ENCODE measurements around the gene SFTPD. TPM values are rescaled to one million over a fixed set of nuclear protein-coding genes. Genes with fewer than 3 reads are reported as not detected.

The SFTPD gene
- total and polyA plus RNA-seq, 10 donors: 0.15 to 0.33 (median 0.19) TPM; not detected in 7

DNA sequence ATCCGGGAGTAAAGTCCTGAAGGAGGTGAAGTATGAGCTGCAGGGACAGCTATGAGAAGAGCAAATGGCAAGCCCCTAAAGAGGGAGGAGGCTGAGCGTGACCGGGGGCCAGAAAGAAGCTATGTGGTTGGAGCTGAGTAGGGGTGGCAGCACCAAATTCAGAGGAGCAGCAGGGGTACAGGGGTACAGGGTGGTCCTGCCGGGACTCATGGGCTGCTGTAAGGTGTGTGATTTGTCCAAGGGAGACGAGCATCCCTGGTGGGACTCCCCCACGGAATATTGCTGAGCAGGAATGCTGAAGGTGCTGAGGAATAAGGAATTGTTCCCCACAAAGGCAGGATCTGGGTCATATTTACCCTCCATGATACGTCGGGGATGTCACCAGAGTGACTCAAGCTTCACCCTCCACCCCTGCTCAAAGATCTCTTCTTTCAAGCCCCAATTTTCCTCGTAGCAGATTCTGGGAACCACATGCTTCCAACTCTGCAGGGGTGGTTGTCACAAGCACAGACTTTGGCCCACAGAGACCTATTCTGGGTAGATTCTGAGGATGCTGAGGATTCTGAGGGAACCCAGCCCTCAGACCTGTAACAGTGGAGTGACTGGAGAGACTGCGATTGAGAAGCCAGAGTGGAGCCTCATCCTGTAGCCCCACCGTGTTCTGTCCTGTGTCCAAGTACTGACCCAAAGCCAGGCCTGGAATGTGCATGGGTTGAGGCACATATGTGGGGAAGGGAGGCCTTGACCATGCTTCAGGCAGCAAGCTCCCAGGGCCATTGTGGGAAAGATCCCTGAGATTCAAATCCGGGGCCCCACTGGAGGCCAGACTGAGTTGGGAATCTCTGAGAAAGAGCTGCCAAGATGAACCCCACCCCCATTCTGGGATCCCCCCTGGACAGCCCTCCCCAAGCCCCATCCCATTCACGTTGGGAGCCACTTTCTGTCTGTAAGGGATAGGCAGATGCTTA lies 4.2 kb downstream of the SFTPD start:
- WGBS, 5 donors: 81 to 86% (median 83%) methylated on average over 12 to 13 of the region's 13 CpGs
- peaks cover 0 to 5% (median 2%) of the 10 kb centered on the region in 6 donors for H3K4me1 ChIP-seq

DNA sequence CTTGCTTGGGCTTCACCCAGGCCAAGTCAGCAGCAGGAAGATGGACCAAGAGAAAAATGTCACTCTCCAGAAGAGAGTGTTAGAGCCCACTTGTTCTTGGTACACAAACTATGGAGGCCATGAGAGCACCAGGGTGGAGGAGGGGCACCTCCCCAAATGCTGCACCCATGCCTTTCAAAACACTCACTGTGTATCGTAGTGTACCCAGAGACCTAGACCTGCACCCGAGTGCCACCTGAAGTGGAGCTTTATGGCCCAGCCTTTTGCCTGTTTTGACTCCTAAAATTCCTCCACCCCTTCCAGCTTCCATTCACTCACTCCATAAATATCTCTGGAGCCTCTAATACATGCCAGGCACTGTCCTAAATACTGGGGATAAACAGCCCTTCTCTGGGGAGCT lies 5.0 kb downstream of the SFTPD start:
- DNase-seq: no peak
- Histone ChIP-seq H3K9me3 (no peaks in the 10 kb centered on the region), H3K4me3 (no peak overlapping the region), H3K36me3 (no peaks in the 10 kb centered on the region), H3K27me3 (replicated peaks in 1 of 7) (peaks cover 0 to 3% (median 0%) of the 10 kb centered on the region in 7 donors), H3K4me1 (peaks cover 0 to 13% (median 10%) of the 10 kb centered on the region in 6 donors), H3K27ac (no peak overlapping the region)
- TF ChIP-seq POLR2A (IDR thresholded peaks at IDR 0.05) (no peak), POLR2AphosphoS5 (IDR thresholded peaks at IDR 0.05) (no peak)
- TF ChIP-seq, protein P1, sequence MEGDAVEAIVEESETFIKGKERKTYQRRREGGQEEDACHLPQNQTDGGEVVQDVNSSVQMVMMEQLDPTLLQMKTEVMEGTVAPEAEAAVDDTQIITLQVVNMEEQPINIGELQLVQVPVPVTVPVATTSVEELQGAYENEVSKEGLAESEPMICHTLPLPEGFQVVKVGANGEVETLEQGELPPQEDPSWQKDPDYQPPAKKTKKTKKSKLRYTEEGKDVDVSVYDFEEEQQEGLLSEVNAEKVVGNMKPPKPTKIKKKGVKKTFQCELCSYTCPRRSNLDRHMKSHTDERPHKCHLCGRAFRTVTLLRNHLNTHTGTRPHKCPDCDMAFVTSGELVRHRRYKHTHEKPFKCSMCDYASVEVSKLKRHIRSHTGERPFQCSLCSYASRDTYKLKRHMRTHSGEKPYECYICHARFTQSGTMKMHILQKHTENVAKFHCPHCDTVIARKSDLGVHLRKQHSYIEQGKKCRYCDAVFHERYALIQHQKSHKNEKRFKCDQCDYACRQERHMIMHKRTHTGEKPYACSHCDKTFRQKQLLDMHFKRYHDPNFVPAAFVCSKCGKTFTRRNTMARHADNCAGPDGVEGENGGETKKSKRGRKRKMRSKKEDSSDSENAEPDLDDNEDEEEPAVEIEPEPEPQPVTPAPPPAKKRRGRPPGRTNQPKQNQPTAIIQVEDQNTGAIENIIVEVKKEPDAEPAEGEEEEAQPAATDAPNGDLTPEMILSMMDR (IDR thresholded peaks at IDR 0.05 in 8 of 11, conservative IDR thresholded peaks at IDR 0.05 in 3 of 11): no peak
- intact Hi-C loops (cut with DNase I; ENCODE audit: low total_unique reads): no loop called here
- 70 to 96% (median 94%) methylated on average over 2 of the region's 2 CpGs for WGBS, 5 donors

More for the DNA sequence above, 4.2 kb downstream of the SFTPD start:
- DNase-seq: no peak
- TF ChIP-seq, protein P1 (IDR thresholded peaks at IDR 0.05 in 8 of 11, conservative IDR thresholded peaks at IDR 0.05 in 3 of 11): no peak
- no peak for TF ChIP-seq POLR2AphosphoS5 (IDR thresholded peaks at IDR 0.05)
- TF ChIP-seq POLR2A (IDR thresholded peaks at IDR 0.05): no peak
- H3K4me3 ChIP-seq: no peak overlapping the region
- no peak overlapping the region for H3K27ac ChIP-seq
- peaks cover 0 to 3% (median 0%) of the 10 kb centered on the region in 7 donors for H3K27me3 ChIP-seq (replicated peaks in 1 of 7)
- intact Hi-C loops (cut with DNase I; ENCODE audit: low total_unique reads): no loop called here
- no peaks in the 10 kb centered on the region for H3K9me3 ChIP-seq
- H3K36me3 ChIP-seq: no peaks in the 10 kb centered on the region

DNA sequence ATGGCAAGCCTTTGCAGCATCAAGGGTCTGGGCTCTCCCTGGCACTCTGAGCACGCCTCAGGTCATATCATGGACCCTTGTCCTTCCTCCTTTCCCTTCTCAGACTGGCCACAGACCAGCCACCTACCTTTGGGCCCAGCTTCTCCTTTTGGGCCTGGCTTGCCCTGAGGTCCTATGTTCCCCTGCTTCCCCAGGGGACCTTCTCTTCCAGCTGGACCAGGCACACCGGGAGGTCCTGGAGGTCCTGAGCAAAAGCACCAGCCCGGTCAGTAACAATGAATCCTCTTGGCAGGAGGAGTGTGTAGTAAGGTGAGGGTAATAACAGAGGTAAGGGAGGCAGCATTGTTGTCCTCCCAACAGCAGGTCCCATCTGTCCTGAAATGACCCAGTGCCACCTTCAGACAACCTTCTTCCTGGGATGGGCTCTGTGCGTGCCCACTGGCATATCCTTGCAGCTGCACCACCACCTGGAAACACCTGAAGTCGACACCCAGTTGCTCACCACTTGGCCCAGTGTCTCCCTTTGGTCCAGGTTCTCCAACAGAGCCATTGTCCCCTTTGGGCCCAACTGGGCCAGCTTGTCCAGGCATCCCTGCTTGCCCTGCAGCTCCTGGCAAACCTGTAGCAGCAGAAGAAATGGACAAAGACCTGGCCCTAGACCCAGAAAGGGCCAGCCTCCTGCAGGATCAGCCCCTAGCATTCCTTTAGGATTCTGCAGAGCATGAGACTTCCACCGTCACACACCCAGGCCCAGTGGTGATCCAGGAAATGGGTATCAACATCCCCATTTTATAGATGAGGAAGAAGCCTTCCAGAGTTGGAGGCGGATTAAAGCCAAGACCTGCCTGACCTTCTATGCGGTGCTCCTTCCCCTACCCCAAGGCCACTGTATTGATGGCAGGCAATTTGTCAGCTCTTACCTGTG lies 6.4 kb downstream of the SFTPD start:
- Histone ChIP-seq H3K9me3 (no peaks in the 10 kb centered on the region), H3K27me3 (replicated peaks in 1 of 7) (peaks cover 0 to 3% (median 0%) of the 10 kb centered on the region in 7 donors), H3K4me3 (no peak overlapping the region), H3K36me3 (peaks cover 0 to 5% (median 0%) of the 10 kb centered on the region in 6 donors), H3K27ac (no peak overlapping the region), H3K4me1 (peaks cover 0 to 27% (median 23%) of the 10 kb centered on the region in 6 donors)
- WGBS, 5 donors: 83 to 91% (median 89%) methylated on average over 8 of the region's 8 CpGs
- no peak for TF ChIP-seq POLR2AphosphoS5 (IDR thresholded peaks at IDR 0.05)
- TF ChIP-seq, protein P1 (IDR thresholded peaks at IDR 0.05 in 8 of 11, conservative IDR thresholded peaks at IDR 0.05 in 3 of 11): no peak
- no peak for TF ChIP-seq POLR2A (IDR thresholded peaks at IDR 0.05)
- DNase-seq: peak; percentile 37
- intact Hi-C loops (cut with DNase I; ENCODE audit: low total_unique reads): no loop called here

Data from spleen (tissue), 11 donors.